Measurements from ENCODE around the gene HEATR5A.

HEATR5A gene

DNA sequence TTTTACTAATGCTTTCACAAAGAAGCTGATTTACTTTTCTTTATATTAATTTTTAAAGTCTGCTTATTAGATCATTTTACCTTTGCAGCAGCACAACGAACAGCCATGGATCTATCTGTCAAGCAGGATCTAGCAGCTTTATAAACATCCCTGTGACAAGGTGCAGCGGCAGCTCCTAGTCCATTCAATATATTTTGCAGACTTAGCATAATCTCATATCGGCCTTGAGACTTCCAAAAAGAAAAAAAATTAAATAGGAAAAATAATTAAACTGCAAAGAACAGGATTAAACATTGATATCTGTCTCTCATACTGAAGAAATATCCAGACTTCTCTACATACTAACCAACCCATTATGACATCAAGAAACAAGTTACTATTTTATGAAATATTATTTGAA is 25.2 kb downstream of the HEATR5A start:
- H3K4me1 ChIP-seq (ENCODE audit: insufficient read depth, low read length, severe bottlenecking): no peaks in the 10 kb centered on the region
- no peak overlapping the region for H3K4me3 ChIP-seq (ENCODE audit: low read depth, low read length, poor library complexity, severe bottlenecking)
- H3K9ac ChIP-seq (ENCODE audit: low read length): no peak overlapping the region
- H3F3A ChIP-seq (ENCODE audit: insufficient read depth, low read length): no peaks in the 10 kb centered on the region
- no peaks in the 10 kb centered on the region for H3K9me2 ChIP-seq (ENCODE audit: low read depth, low read length)
- TF ChIP-seq EZH2 (IDR thresholded peaks at IDR 0.05; ENCODE audit: borderline replicate concordance, low read length): no peak
- TF ChIP-seq CTCF (IDR thresholded peaks at IDR 0.05; ENCODE audit: low read length): no peak
- no peaks in the 10 kb centered on the region for H3K9me3 ChIP-seq (ENCODE audit: low read length)
- no peak overlapping the region for H2AFZ ChIP-seq (ENCODE audit: low read length)
- H3K27me3 ChIP-seq (ENCODE audit: insufficient read depth, low read length): no peaks in the 10 kb centered on the region
- H3K36me3 ChIP-seq (ENCODE audit: insufficient read depth, low read length): peaks cover 20% of the 10 kb centered on the region
- no peak overlapping the region for H3K4me2 ChIP-seq (ENCODE audit: low read length)
- H4K20me1 ChIP-seq (ENCODE audit: insufficient read depth, low read length): no peaks in the 10 kb centered on the region
- H3K79me2 ChIP-seq (ENCODE audit: insufficient read depth, low read length): no peaks in the 10 kb centered on the region
- no peak overlapping the region for H3K27ac ChIP-seq (ENCODE audit: low read depth, low read length, poor library complexity, severe bottlenecking)

DNA sequence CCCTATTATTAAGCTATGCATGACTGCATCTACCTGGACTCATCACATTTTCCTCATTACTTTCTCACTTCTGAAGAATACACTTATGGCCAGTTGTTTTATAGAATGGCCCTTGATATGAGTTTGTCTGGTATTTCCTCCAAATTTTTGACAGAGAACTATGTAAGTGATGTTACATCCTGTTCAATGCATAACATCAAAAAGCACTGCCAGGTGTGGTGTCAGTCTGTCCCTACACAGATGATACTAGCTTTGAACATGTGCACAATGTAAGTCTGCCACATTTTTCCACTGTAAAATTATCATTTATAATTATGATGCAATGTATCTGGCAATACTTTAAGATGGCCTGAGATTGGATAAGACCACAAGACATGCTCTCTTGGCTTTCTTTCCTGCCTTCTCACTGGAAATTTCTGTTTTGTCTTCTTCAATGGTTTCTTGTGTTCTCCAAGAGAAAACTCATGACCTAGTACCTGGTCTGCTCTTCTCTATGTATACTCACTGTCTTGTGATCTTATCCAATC is 28.3 kb downstream of the HEATR5A start:
- Histone ChIP-seq H3K4me2 (ENCODE audit: low read length) (no peak overlapping the region), H3K4me1 (ENCODE audit: insufficient read depth, low read length, severe bottlenecking) (no peaks in the 10 kb centered on the region), H3F3A (ENCODE audit: insufficient read depth, low read length) (no peaks in the 10 kb centered on the region), H3K79me2 (ENCODE audit: insufficient read depth, low read length) (no peaks in the 10 kb centered on the region), H3K9ac (ENCODE audit: low read length) (no peak overlapping the region), H3K36me3 (ENCODE audit: insufficient read depth, low read length) (peaks cover 12% of the 10 kb centered on the region), H3K9me3 (ENCODE audit: low read length) (no peaks in the 10 kb centered on the region), H3K27ac (ENCODE audit: low read depth, low read length, poor library complexity, severe bottlenecking) (no peak overlapping the region), H3K4me3 (ENCODE audit: low read depth, low read length, poor library complexity, severe bottlenecking) (no peak overlapping the region), H3K27me3 (ENCODE audit: insufficient read depth, low read length) (no peaks in the 10 kb centered on the region), H2AFZ (ENCODE audit: low read length) (no peak overlapping the region), H4K20me1 (ENCODE audit: insufficient read depth, low read length) (no peaks in the 10 kb centered on the region), H3K9me2 (ENCODE audit: low read depth, low read length) (no peaks in the 10 kb centered on the region)
- TF ChIP-seq EZH2 (IDR thresholded peaks at IDR 0.05; ENCODE audit: borderline replicate concordance, low read length): no peak
- no peak for TF ChIP-seq CTCF (IDR thresholded peaks at IDR 0.05; ENCODE audit: low read length)

DNA sequence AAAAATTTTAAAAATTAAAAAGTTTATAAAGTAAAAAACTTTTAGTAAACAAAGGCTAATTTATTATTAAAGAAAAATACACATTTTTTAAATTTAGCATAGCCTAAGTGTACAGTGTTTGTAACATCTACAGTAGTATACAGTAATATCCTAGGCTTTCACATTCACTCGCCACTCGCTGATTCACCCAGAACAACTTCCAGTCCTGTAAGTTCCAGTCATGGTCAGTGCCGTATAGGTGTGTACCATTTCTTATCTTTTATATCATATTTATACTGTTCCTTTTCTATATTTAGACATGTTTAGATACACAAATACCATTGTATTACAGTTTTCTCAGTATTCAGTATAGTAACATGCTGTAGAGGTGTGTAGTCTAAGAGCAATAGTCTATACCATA is 28.9 kb downstream of the HEATR5A start:
- H3K9me3 ChIP-seq (ENCODE audit: low read length): no peaks in the 10 kb centered on the region
- H3K27me3 ChIP-seq (ENCODE audit: insufficient read depth, low read length): no peaks in the 10 kb centered on the region
- no peak overlapping the region for H3K27ac ChIP-seq (ENCODE audit: low read depth, low read length, poor library complexity, severe bottlenecking)
- H3K9ac ChIP-seq (ENCODE audit: low read length): no peak overlapping the region
- H3F3A ChIP-seq (ENCODE audit: insufficient read depth, low read length): no peaks in the 10 kb centered on the region
- peaks cover 12% of the 10 kb centered on the region for H3K36me3 ChIP-seq (ENCODE audit: insufficient read depth, low read length)
- no peaks in the 10 kb centered on the region for H4K20me1 ChIP-seq (ENCODE audit: insufficient read depth, low read length)
- no peaks in the 10 kb centered on the region for H3K4me1 ChIP-seq (ENCODE audit: insufficient read depth, low read length, severe bottlenecking)
- H3K4me2 ChIP-seq (ENCODE audit: low read length): no peak overlapping the region
- H3K79me2 ChIP-seq (ENCODE audit: insufficient read depth, low read length): no peaks in the 10 kb centered on the region
- H3K9me2 ChIP-seq (ENCODE audit: low read depth, low read length): no peaks in the 10 kb centered on the region
- no peak overlapping the region for H2AFZ ChIP-seq (ENCODE audit: low read length)
- TF ChIP-seq EZH2 (IDR thresholded peaks at IDR 0.05; ENCODE audit: borderline replicate concordance, low read length) (no peak), CTCF (IDR thresholded peaks at IDR 0.05; ENCODE audit: low read length) (no peak)
- H3K4me3 ChIP-seq (ENCODE audit: low read depth, low read length, poor library complexity, severe bottlenecking): no peak overlapping the region
